Central memory CD8-positive, alpha-beta T cell (primary cell): ENCODE measurements around the gene PLXNB1.

Source experiments
- ATAC-seq: fragments of 150-1000 bp; cut with Tn5 transposase; replicated peaks from 2 replicates; pipeline ENCODE4 v1.10.0; 2022; ENCODE audit warnings: mild to moderate bottlenecking, moderate FRiP score, moderate number of reproducible peaks; ENCODE audit not compliant: poor library complexity, severe bottlenecking; ENCODE audit errors: extremely low read depth
- DNase-seq, 2 donors: peaks; one replicate each; pipeline ENCODE4 v3.0.0; 2021; ENCODE audit warnings: low spot score in 2 of 2
- H3K27ac Mint-ChIP-seq: one replicate; pipeline ENCODE4 v1.8.0; 2022; ENCODE audit warnings: low read depth, mild to moderate bottlenecking, moderate library complexity, mixed read lengths
- H3K27me3 Mint-ChIP-seq: one replicate; pipeline ENCODE4 v1.8.0; 2022; ENCODE audit warnings: mixed read lengths
- H3K36me3 Mint-ChIP-seq: one replicate; pipeline ENCODE4 v1.8.0; 2022; ENCODE audit warnings: mild to moderate bottlenecking, moderate library complexity, mixed read lengths; ENCODE audit not compliant: insufficient read depth
- H3K4me1 Mint-ChIP-seq: one replicate; pipeline ENCODE4 v1.8.0; 2022; ENCODE audit warnings: mixed read lengths
- H3K4me3 Mint-ChIP-seq: one replicate; pipeline ENCODE4 v1.8.0; 2022; ENCODE audit warnings: mild to moderate bottlenecking, moderate library complexity, mixed read lengths
- H3K9me3 Mint-ChIP-seq: one replicate; pipeline ENCODE4 v1.8.0; 2022; ENCODE audit warnings: mixed read lengths

The PLXNB1 gene

GRCh38 chr3:48371651-48372376, 58.1 kb downstream of the PLXNB1 start, which contains the start of gene FBXW12:
TSS of gene FBXW12 (plus strand) at chr3:48372219. CDS start at chr3:48372768, 549 bp downstream.
- no peaks in the 10 kb centered on the region for H3K9me3 Mint-ChIP-seq

DNA sequence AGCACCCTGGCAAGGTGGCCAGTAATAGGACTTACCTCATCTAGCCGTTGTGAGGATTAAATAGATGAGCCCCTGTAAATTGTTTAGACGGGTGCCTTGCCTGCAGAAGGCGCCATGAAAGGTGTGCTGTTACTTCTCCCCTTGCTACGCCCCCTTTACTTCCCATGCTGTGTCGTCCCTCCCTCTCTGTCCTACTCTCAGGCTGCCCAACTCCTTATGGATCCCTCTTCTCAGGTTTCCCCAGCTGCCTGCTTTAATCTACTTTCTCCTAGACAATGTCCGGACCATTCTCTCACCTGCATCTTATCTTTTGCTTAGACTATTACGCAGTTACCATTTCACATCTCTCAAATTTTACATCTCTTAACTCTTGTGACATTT, 59.6 kb downstream of the PLXNB1 start:
- DNase-seq (no peak), ATAC-seq (no peak)
- no peak overlapping the region for H3K27ac Mint-ChIP-seq
- no peaks in the 10 kb centered on the region for H3K27me3 Mint-ChIP-seq
- H3K4me1 Mint-ChIP-seq = no peaks in the 10 kb centered on the region
- H3K4me3 Mint-ChIP-seq = no peak overlapping the region
- H3K9me3 Mint-ChIP-seq = no peaks in the 10 kb centered on the region
- H3K36me3 Mint-ChIP-seq = peaks cover 2% of the 10 kb centered on the region

More at GRCh38 chr3:48371651-48372376, 58.1 kb downstream of the PLXNB1 start, which contains the start of gene FBXW12:
- no peak for DNase-seq
- Mint-ChIP-seq H3K4me1 (no peaks in the 10 kb centered on the region), H3K27ac (no peak within 1 kb of the TSS), H3K27me3 (no peaks in the 10 kb centered on the region), H3K36me3 (no peaks in the 10 kb centered on the region), H3K4me3 (no peak within 1 kb of the TSS)
- no peak for ATAC-seq

GRCh38 chr3:48369693-48370332, 60.1 kb downstream of the PLXNB1 start:
- no peak overlapping the region for H3K4me3 Mint-ChIP-seq
- H3K36me3 Mint-ChIP-seq = peaks cover 2% of the 10 kb centered on the region
- H3K9me3 Mint-ChIP-seq = no peaks in the 10 kb centered on the region
- no peak for ATAC-seq
- no peaks in the 10 kb centered on the region for H3K4me1 Mint-ChIP-seq
- no peak overlapping the region for H3K27ac Mint-ChIP-seq
- H3K27me3 Mint-ChIP-seq = no peaks in the 10 kb centered on the region
- no peak for DNase-seq

GRCh38 chr3:48367201-48367600, 62.7 kb downstream of the PLXNB1 start:
- DNase-seq = no peak
- ATAC-seq = no peak
- no peak overlapping the region for H3K27ac Mint-ChIP-seq
- no peak overlapping the region for H3K4me3 Mint-ChIP-seq
- H3K4me1 Mint-ChIP-seq = no peaks in the 10 kb centered on the region
- H3K36me3 Mint-ChIP-seq = peaks cover 2% of the 10 kb centered on the region
- no peaks in the 10 kb centered on the region for H3K27me3 Mint-ChIP-seq
- no peaks in the 10 kb centered on the region for H3K9me3 Mint-ChIP-seq

DNA sequence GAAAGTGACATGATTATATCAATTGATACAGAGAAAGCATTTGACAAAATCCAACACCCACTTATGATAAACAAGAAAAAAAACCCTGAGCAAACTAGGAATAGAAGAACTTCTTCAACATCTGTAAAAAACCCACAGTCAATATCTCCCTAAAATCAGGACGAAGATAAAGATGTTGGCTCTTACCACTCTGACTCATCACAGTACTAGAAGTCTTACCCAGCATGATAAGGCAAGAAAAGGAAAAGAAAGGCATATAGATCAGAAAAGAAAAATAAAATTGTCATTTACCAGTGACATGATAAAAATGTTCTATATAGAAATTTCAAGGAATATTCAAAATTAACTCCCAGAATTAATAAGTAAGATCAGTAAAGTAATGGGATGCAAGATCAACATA, 65.0 kb downstream of the PLXNB1 start:
- Mint-ChIP-seq H3K4me1 (no peaks in the 10 kb centered on the region), H3K4me3 (no peak overlapping the region), H3K9me3 (peaks cover 8% of the 10 kb centered on the region), H3K27me3 (peaks cover 20% of the 10 kb centered on the region), H3K36me3 (peaks cover 2% of the 10 kb centered on the region), H3K27ac (no peak overlapping the region)
- ATAC-seq = no peak
- no peak for DNase-seq

DNA sequence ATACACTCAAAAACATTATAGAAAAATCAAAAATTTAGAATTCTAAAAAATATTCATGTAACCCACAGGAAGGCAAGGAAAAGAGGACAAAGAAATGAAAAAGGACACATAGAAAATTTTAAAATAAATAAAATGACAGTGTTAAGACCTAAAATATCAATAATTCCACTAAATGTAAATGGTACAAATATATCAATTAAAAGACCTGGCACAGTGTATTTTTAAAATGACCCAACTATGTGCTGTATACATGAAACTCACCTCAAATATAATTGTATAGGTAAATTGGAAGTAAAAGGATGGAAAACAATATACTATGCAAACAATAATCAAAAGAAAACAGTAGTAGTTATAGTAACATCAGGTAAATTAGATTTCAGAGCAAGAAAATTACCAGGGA, 68.0 kb downstream of the PLXNB1 start:
- Mint-ChIP-seq H3K36me3 (peaks cover 2% of the 10 kb centered on the region), H3K27me3 (peaks cover 44% of the 10 kb centered on the region), H3K4me1 (no peaks in the 10 kb centered on the region), H3K9me3 (peaks cover 8% of the 10 kb centered on the region), H3K4me3 (no peak overlapping the region), H3K27ac (no peak overlapping the region)
- ATAC-seq (no peak), DNase-seq (no peak)

DNA sequence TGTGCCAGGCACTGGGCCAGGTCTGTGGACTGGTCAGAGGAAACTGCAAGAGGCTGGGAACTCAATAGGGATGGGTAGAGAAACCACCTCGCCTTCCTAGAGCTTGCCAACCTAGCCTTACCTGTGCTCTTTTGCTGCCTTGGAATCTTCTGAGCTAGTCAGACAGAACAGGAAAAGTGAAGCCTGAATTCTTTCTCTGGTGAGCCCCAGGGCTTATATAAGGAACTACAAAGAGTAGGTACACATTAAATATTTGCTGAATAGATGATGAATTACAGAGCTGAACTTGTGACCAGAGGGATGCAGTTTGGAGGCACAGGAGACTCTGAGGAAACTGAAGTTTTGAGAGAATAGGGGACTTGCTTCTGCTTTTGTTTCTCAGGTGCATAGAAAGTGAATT, 73.5 kb downstream of the PLXNB1 start:
- no peaks in the 10 kb centered on the region for H3K4me1 Mint-ChIP-seq
- H3K27me3 Mint-ChIP-seq = peaks cover 91% of the 10 kb centered on the region
- no peak for DNase-seq
- no peaks in the 10 kb centered on the region for H3K36me3 Mint-ChIP-seq
- ATAC-seq = no peak
- peaks cover 7% of the 10 kb centered on the region for H3K9me3 Mint-ChIP-seq
- H3K4me3 Mint-ChIP-seq = no peak overlapping the region
- no peak overlapping the region for H3K27ac Mint-ChIP-seq

DNA sequence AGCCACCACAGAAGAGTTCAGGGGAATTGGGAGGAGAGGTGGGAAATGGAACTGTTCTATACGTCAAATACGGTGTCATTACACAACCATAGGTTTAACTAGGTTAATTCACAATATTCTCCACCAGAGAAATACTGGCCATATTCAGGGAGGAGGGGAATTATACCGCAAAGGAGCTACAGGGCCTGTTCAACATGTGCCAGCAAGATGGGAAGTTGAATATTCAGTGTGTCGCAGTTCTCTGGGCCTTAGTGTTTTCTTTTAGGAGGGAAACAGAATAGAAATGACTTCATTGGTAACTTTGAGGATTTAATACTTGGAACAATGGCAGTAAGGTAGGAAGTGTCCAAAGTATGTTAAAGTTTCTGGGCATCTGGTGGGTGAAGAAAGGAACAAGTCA, 75.9 kb downstream of the PLXNB1 start:
- H3K27me3 Mint-ChIP-seq = peaks cover 69% of the 10 kb centered on the region
- no peak for ATAC-seq
- H3K4me3 Mint-ChIP-seq = no peak overlapping the region
- no peaks in the 10 kb centered on the region for H3K9me3 Mint-ChIP-seq
- H3K27ac Mint-ChIP-seq = no peak overlapping the region
- H3K4me1 Mint-ChIP-seq = no peaks in the 10 kb centered on the region
- no peaks in the 10 kb centered on the region for H3K36me3 Mint-ChIP-seq
- no peak for DNase-seq
